ENCODE results near the gene CALHM3.

The CALHM3 gene

DNA sequence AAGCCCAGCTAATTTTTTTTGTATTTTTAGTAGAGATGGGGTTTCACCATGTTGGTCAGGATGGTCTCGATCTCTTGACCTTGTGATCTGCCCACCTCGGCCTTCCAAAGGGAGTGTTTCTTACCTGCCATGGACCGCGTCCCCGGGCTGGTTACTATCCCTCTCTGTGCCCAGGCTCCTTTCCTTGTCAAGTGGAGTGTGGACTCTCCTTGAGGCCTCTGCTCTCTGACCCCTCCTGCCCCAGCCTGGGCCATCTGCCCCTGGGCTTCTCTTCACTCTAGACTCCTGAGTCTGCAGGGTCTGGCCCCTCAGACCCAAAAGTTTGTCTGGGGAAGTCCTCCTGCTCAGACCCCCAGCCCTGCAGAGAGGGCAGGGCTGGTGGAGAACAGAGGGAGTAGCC is 35.2 kb upstream of the CALHM3 start:
- Histone ChIP-seq H3K79me1 (replicated peaks; ENCODE audit: low read length, poor library complexity, severe bottlenecking) (no peaks in the 10 kb centered on the region), H3K18ac (ENCODE audit: low read depth in 1 of 2, low read length in 2 of 2) (no peak overlapping the region), H3K4me3 (ENCODE audit: insufficient read depth in 1 of 2, low read depth in 1 of 2, low read length in 2 of 2) (no peak overlapping the region), H3K4me2 (ENCODE audit: low read length, poor library complexity, severe bottlenecking) (no peak overlapping the region), H4K8ac (ENCODE audit: low read length) (no peak overlapping the region), H3K4ac (ENCODE audit: low read depth in 1 of 2, low read length in 2 of 2) (peak overlapping the region in 1 of 2 experiments; percentile 40), H3K23ac (ENCODE audit: low read length in 2 of 2) (no peak overlapping the region), H3K36me3 (ENCODE audit: control insufficient read depth in 1 of 2, insufficient read depth in 2 of 2, low read depth in 1 of 2, low read length in 2 of 2) (no peaks in the 10 kb centered on the region), H3K9me3 (ENCODE audit: control insufficient read depth, low read length) (no peaks in the 10 kb centered on the region), H2BK120ac (ENCODE audit: low read depth, low read length) (no peak overlapping the region), H2BK12ac (ENCODE audit: low read length in 2 of 2) (peak overlapping the region in 1 of 2 experiments; percentile 56), H2AFZ (ENCODE audit: low read depth, low read length) (no peak overlapping the region), H2BK15ac (ENCODE audit: low read depth, poor library complexity, severe bottlenecking) (peak overlapping the region; percentile 92), H2AK5ac (ENCODE audit: low read length, severe bottlenecking) (no peak overlapping the region), H3K4me1 (ENCODE audit: control insufficient read depth, insufficient read depth, low read depth, low read length) (no peaks in the 10 kb centered on the region), H3K9ac (ENCODE audit: low read length) (no peak overlapping the region), H3K27ac (ENCODE audit: low read length, poor library complexity, severe bottlenecking) (no peak overlapping the region), H3K27me3 (ENCODE audit: control insufficient read depth in 1 of 2, insufficient read depth in 1 of 2, low read length in 2 of 2) (peaks cover 40 to 52% of the 10 kb centered on the region in 2 experiments), H2BK5ac (ENCODE audit: low read depth, low read length, poor library complexity, severe bottlenecking) (no peak overlapping the region), H4K91ac (ENCODE audit: low read length) (peak overlapping the region; percentile 3), H3K14ac (ENCODE audit: low read length in 2 of 2) (no peak overlapping the region)
- WGBS, result 90% methylated on average over 5 of the region's 5 CpGs
- no peak for DNase-seq

DNA sequence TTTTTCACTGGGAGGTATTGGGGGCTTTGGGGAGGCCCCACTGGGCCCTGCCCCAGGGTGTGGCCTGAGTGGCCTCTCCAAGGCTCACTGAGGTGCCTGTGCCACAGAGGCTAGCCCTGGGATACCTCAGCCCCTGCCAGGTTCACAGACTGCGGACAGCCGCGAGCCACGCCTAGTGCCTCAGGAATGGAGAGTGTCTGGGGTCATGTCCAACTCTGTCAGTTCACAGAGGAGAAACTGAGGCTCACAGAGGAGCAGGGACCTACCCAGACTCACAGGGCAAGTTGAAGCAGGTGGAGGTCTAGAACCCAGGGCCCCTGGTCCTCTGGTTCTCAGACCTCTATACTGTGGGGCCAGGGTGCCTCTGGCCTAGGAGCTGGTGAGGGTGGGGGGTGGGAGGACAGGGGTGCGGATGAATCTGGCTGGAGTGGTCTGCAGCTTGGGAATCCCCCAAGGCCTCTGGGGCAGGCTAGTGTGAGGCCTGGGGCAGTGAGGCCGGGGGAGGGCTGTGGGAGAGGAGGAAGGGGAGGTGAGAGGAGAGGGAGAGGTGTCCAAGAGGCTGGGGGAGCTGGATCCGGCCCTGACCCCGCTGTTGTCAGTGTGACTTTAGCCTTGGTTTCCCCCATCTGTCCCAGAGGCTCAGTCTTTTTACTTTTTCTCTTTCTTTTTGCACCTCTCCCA is 34.5 kb upstream of the CALHM3 start:
- Histone ChIP-seq H3K4ac (ENCODE audit: low read depth in 1 of 2, low read length in 2 of 2) (peak overlapping the region; percentile 42 to 58), H2BK15ac (ENCODE audit: low read depth, poor library complexity, severe bottlenecking) (peak overlapping the region; percentile 63), H3K79me1 (replicated peaks; ENCODE audit: low read length, poor library complexity, severe bottlenecking) (no peaks in the 10 kb centered on the region), H3K9me3 (ENCODE audit: control insufficient read depth, low read length) (no peaks in the 10 kb centered on the region), H2AFZ (ENCODE audit: low read depth, low read length) (no peak overlapping the region), H3K4me2 (ENCODE audit: low read length, poor library complexity, severe bottlenecking) (no peak overlapping the region), H3K14ac (ENCODE audit: low read length in 2 of 2) (no peak overlapping the region), H2BK120ac (ENCODE audit: low read depth, low read length) (peak overlapping the region; percentile 85), H3K27ac (ENCODE audit: low read length, poor library complexity, severe bottlenecking) (no peak overlapping the region), H3K36me3 (ENCODE audit: control insufficient read depth in 1 of 2, insufficient read depth in 2 of 2, low read depth in 1 of 2, low read length in 2 of 2) (no peaks in the 10 kb centered on the region), H2BK5ac (ENCODE audit: low read depth, low read length, poor library complexity, severe bottlenecking) (no peak overlapping the region), H3K23ac (ENCODE audit: low read length in 2 of 2) (no peak overlapping the region), H3K9ac (ENCODE audit: low read length) (no peak overlapping the region), H4K91ac (ENCODE audit: low read length) (peak overlapping the region; percentile 64), H3K27me3 (ENCODE audit: control insufficient read depth in 1 of 2, insufficient read depth in 1 of 2, low read length in 2 of 2) (peaks cover 40 to 59% of the 10 kb centered on the region in 2 experiments), H3K4me1 (ENCODE audit: control insufficient read depth, insufficient read depth, low read depth, low read length) (no peaks in the 10 kb centered on the region), H3K18ac (ENCODE audit: low read depth in 1 of 2, low read length in 2 of 2) (peak overlapping the region; percentile 31 to 78), H2AK5ac (ENCODE audit: low read length, severe bottlenecking) (no peak overlapping the region), H3K4me3 (ENCODE audit: insufficient read depth in 1 of 2, low read depth in 1 of 2, low read length in 2 of 2) (no peak overlapping the region), H2BK12ac (ENCODE audit: low read length in 2 of 2) (peak overlapping the region; percentile 3 to 69), H4K8ac (ENCODE audit: low read length) (peak overlapping the region; percentile 59)
- WGBS, result 79% methylated on average over 6 of the region's 8 CpGs
- DNase-seq, result no peak

DNA sequence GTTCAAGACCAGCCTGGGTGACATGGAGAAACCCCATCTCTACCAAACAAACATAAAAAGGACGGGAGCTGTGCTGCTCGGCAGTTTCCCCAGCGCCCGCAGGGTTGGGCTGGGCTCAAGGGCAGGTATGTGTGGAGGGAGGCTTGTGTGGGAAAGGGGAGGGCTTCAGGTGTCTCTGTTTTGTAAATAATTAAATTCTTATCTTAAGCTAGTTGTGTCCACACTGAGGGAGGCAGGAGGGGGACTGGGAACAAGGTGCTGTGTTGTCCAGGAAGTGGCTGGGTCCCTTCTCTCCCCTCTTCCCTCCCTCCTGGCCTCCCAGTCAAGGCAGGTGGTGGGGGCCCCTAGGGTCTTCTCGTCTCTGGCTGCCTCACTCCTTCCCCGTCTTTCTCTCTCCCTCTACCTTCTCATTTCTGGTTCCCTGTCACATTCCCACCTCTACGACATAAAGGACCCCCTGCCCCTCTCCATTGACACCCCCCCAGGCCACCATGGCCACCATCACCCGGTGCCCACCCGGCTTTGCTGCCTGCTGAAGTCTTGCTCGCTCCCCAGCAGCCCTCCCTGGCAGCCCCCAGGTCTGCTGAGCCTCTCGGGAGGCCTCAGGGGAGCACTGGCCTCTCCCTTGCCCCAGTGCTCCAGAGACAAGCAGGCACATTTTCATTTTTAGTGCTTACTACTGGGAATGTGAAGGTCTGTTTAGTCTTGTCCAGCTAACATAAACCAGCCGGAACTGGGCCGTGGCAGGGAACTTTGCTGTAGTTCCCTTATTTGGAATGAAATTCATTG is 33.7 kb upstream of the CALHM3 start:
- H3K9me3 ChIP-seq (ENCODE audit: control insufficient read depth, low read length), result no peaks in the 10 kb centered on the region
- no peak overlapping the region for H3K27ac ChIP-seq (ENCODE audit: low read length, poor library complexity, severe bottlenecking)
- no peaks in the 10 kb centered on the region for H3K79me1 ChIP-seq (replicated peaks; ENCODE audit: low read length, poor library complexity, severe bottlenecking)
- peak overlapping the region; percentile 50 to 78 for H3K18ac ChIP-seq (ENCODE audit: low read depth in 1 of 2, low read length in 2 of 2)
- DNase-seq, result peak; percentile 43
- H4K8ac ChIP-seq (ENCODE audit: low read length), result peak overlapping the region; percentile 59
- no peak overlapping the region for H3K4me2 ChIP-seq (ENCODE audit: low read length, poor library complexity, severe bottlenecking)
- H2AK5ac ChIP-seq (ENCODE audit: low read length, severe bottlenecking), result no peak overlapping the region
- no peak overlapping the region for H3K4me3 ChIP-seq (ENCODE audit: insufficient read depth in 1 of 2, low read depth in 1 of 2, low read length in 2 of 2)
- no peak overlapping the region for H2BK12ac ChIP-seq (ENCODE audit: low read length in 2 of 2)
- WGBS, result 67% methylated on average over 12 of the region's 13 CpGs
- no peak overlapping the region for H2AFZ ChIP-seq (ENCODE audit: low read depth, low read length)
- peak overlapping the region in 1 of 2 experiments; percentile 0 for H3K14ac ChIP-seq (ENCODE audit: low read length in 2 of 2)
- no peak overlapping the region for H3K9ac ChIP-seq (ENCODE audit: low read length)
- H3K27me3 ChIP-seq (ENCODE audit: control insufficient read depth in 1 of 2, insufficient read depth in 1 of 2, low read length in 2 of 2), result peaks cover 46 to 65% of the 10 kb centered on the region in 2 experiments
- peak overlapping the region; percentile 43 for H4K91ac ChIP-seq (ENCODE audit: low read length)
- H3K4ac ChIP-seq (ENCODE audit: low read depth in 1 of 2, low read length in 2 of 2), result peak overlapping the region in 1 of 2 experiments; percentile 42
- no peak overlapping the region for H3K23ac ChIP-seq (ENCODE audit: low read length in 2 of 2)
- H2BK120ac ChIP-seq (ENCODE audit: low read depth, low read length), result no peak overlapping the region
- H2BK15ac ChIP-seq (ENCODE audit: low read depth, poor library complexity, severe bottlenecking), result peak overlapping the region; percentile 97
- H2BK5ac ChIP-seq (ENCODE audit: low read depth, low read length, poor library complexity, severe bottlenecking), result no peak overlapping the region
- no peaks in the 10 kb centered on the region for H3K36me3 ChIP-seq (ENCODE audit: control insufficient read depth in 1 of 2, insufficient read depth in 2 of 2, low read depth in 1 of 2, low read length in 2 of 2)
- H3K4me1 ChIP-seq (ENCODE audit: control insufficient read depth, insufficient read depth, low read depth, low read length), result no peaks in the 10 kb centered on the region

DNA sequence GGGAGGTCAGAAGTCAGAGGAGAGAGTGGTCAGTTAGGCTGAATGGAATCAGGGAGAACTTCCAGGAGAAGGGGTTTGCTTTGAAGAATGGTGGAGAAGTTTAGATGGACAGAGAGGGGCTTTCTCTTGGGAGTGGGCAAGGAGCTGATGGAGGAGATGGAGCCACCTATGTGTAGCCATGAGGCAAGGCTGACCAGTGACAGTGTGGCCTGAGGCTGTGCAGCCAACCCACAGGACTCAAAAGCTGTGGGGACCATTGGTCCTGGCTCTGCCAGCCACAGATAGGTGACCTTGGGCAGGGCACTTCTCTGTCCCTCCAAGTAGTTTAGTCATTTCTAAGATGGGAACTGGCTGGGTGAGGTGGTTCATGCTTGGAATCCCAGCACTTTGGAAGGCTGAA is 33.1 kb upstream of the CALHM3 start:
- Histone ChIP-seq H3K36me3 (ENCODE audit: control insufficient read depth in 1 of 2, insufficient read depth in 2 of 2, low read depth in 1 of 2, low read length in 2 of 2) (no peaks in the 10 kb centered on the region), H3K4ac (ENCODE audit: low read depth in 1 of 2, low read length in 2 of 2) (no peak overlapping the region), H3K14ac (ENCODE audit: low read length in 2 of 2) (no peak overlapping the region), H3K9me3 (ENCODE audit: control insufficient read depth, low read length) (no peaks in the 10 kb centered on the region), H3K18ac (ENCODE audit: low read depth in 1 of 2, low read length in 2 of 2) (no peak overlapping the region), H3K79me1 (replicated peaks; ENCODE audit: low read length, poor library complexity, severe bottlenecking) (no peaks in the 10 kb centered on the region), H3K9ac (ENCODE audit: low read length) (no peak overlapping the region), H2AFZ (ENCODE audit: low read depth, low read length) (no peak overlapping the region), H2BK12ac (ENCODE audit: low read length in 2 of 2) (no peak overlapping the region), H2BK5ac (ENCODE audit: low read depth, low read length, poor library complexity, severe bottlenecking) (no peak overlapping the region), H3K27me3 (ENCODE audit: control insufficient read depth in 1 of 2, insufficient read depth in 1 of 2, low read length in 2 of 2) (peaks cover 52 to 70% of the 10 kb centered on the region in 2 experiments), H2AK5ac (ENCODE audit: low read length, severe bottlenecking) (no peak overlapping the region), H4K8ac (ENCODE audit: low read length) (no peak overlapping the region), H2BK120ac (ENCODE audit: low read depth, low read length) (no peak overlapping the region), H3K23ac (ENCODE audit: low read length in 2 of 2) (no peak overlapping the region), H4K91ac (ENCODE audit: low read length) (no peak overlapping the region), H3K4me2 (ENCODE audit: low read length, poor library complexity, severe bottlenecking) (no peak overlapping the region), H2BK15ac (ENCODE audit: low read depth, poor library complexity, severe bottlenecking) (no peak overlapping the region), H3K4me1 (ENCODE audit: control insufficient read depth, insufficient read depth, low read depth, low read length) (no peaks in the 10 kb centered on the region), H3K27ac (ENCODE audit: low read length, poor library complexity, severe bottlenecking) (no peak overlapping the region), H3K4me3 (ENCODE audit: insufficient read depth in 1 of 2, low read depth in 1 of 2, low read length in 2 of 2) (no peak overlapping the region)
- no peak for DNase-seq
